ENCODE results near the gene DPP6. TPM values are rescaled to one million over a fixed set of nuclear protein-coding genes. Genes with fewer than 3 reads are reported as not detected.

DPP6 gene
- total and polyA plus RNA-seq, 2 experiments from 2014 or later, result 0.21 TPM; not detected in 1

DNA sequence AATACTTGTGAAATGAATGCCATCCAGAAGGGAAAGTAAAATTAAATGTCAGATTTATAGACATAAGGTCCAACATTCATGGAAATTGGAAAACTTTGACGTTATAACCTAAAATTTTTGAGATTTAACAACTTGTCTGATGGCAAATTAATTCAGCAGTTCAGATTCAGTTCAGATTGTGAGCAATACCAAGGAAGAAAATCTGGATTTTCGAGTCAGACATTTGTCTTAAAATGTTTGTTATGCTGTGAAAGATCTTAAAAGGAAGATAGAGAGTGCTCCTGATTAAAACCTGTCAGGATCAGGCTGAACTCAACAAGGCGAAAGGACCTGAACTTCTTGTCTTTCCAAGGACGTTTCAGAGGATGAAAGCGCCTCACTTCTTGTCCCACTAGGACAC lies 629.8 kb downstream of the DPP6 start:
- Histone ChIP-seq H3K9me3 (ENCODE audit: low read depth) (no peaks in the 10 kb centered on the region), H3K36me3 (no peaks in the 10 kb centered on the region), H3K27ac (no peak overlapping the region), H3K4me3 (no peak overlapping the region), H3K27me3 (no peaks in the 10 kb centered on the region), H3K4me1 (ENCODE audit: low read depth) (no peaks in the 10 kb centered on the region)
- DNase-seq (ENCODE audit: low read depth in 1 of 2, low spot score in 1 of 2), result no peak
- TF ChIP-seq, protein P1, sequence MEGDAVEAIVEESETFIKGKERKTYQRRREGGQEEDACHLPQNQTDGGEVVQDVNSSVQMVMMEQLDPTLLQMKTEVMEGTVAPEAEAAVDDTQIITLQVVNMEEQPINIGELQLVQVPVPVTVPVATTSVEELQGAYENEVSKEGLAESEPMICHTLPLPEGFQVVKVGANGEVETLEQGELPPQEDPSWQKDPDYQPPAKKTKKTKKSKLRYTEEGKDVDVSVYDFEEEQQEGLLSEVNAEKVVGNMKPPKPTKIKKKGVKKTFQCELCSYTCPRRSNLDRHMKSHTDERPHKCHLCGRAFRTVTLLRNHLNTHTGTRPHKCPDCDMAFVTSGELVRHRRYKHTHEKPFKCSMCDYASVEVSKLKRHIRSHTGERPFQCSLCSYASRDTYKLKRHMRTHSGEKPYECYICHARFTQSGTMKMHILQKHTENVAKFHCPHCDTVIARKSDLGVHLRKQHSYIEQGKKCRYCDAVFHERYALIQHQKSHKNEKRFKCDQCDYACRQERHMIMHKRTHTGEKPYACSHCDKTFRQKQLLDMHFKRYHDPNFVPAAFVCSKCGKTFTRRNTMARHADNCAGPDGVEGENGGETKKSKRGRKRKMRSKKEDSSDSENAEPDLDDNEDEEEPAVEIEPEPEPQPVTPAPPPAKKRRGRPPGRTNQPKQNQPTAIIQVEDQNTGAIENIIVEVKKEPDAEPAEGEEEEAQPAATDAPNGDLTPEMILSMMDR (IDR thresholded peaks at IDR 0.05; ENCODE audit: low read depth, low read length), result no peak

DNA sequence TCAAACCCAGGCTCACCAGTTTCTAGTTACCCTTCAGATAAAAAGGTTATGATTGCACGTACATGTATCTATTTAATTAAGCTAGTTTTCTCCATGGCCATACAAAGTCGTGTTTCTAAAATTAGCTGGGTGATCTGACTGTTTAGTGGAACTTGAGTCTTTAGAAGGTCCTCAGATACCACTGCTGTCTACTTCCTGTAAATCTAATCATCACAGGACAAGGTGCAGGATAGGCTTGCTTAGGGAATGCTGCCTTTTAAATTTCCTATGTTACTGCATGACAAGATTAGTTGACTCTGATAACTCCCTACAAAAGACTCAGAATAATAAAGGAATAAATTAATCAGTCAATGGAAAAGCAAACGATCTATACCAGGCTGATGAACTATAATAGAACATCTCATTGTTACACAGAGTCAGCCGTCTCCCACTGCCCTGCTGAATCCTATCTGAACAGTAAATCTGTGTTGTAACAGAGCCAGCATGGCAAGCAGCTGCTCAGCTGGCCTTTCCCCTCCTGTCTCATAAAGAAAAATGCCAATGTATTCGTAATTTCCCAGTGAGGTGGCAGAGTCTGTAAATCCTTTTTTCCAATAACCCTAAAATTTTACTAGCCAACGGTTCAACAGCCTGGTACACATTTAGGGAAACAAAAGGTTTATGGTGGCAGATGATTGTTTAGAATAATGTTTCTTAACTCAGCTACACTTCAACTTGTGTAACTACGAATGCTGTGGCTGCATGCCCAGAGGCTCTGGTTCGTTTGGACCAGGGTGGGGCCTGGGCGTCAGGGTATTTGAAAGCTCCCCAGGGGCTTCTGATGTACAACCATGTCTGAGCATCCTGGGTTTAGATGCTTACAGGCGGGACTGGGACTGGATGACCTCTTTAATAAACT lies 632.7 kb downstream of the DPP6 start:
- H3K27ac ChIP-seq, result no peak overlapping the region
- no peaks in the 10 kb centered on the region for H3K4me1 ChIP-seq (ENCODE audit: low read depth)

DNA sequence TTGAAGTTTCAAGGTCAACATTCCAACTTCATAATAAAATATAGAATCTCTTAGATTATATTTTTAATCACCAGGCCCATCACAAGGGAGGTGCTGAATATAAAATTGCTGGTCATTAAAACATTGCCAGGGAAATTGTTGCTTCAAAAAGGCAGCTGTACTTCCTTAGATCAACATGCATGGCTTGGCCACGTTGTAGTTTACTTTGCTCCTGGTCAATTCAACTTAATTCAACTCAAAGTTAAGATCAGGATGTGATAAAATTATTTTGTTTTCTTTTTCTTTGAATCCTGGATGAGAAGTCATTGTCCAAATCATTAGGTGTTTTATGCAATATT lies 633.3 kb downstream of the DPP6 start:
- TF ChIP-seq, protein P1 (IDR thresholded peaks at IDR 0.05; ENCODE audit: low read depth, low read length), result no peak
- Histone ChIP-seq H3K4me3 (no peak overlapping the region), H3K27me3 (no peaks in the 10 kb centered on the region), H3K9me3 (ENCODE audit: low read depth) (no peaks in the 10 kb centered on the region), H3K36me3 (no peaks in the 10 kb centered on the region), H3K27ac (no peak overlapping the region), H3K4me1 (ENCODE audit: low read depth) (no peaks in the 10 kb centered on the region)
- DNase-seq (ENCODE audit: low read depth in 1 of 2, low spot score in 1 of 2), result no peak

More for the DNA sequence above, 632.7 kb downstream of the DPP6 start:
- no peaks in the 10 kb centered on the region for H3K36me3 ChIP-seq
- TF ChIP-seq, protein P1 (IDR thresholded peaks at IDR 0.05; ENCODE audit: low read depth, low read length), result no peak
- no peaks in the 10 kb centered on the region for H3K27me3 ChIP-seq
- no peaks in the 10 kb centered on the region for H3K9me3 ChIP-seq (ENCODE audit: low read depth)
- DNase-seq (ENCODE audit: low read depth in 1 of 2, low spot score in 1 of 2), result no peak
- H3K4me3 ChIP-seq, result no peak overlapping the region

DNA sequence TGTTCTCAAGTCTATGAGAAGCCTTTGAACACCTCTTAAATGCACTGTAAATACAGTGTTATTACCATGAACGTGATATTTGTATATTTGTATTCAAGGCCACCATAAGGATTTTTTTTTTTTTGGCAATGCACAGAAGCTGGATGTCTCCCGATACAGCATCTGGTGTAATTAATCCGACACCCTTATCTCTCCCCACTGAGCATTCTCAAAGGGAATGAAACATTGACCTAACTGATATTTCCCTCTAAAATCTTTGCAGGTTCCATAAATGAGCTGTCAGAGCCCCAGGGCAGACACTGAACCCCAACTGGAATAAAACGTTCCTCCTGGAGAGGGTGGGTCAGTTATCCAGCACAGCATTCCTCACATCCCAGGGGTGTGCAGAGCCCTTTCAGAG lies 634.1 kb downstream of the DPP6 start:
- no peak overlapping the region for H3K27ac ChIP-seq
- H3K9me3 ChIP-seq (ENCODE audit: low read depth), result no peaks in the 10 kb centered on the region
- DNase-seq (ENCODE audit: low read depth in 1 of 2, low spot score in 1 of 2), result no peak
- TF ChIP-seq, protein P1 (IDR thresholded peaks at IDR 0.05; ENCODE audit: low read depth, low read length), result no peak
- H3K4me3 ChIP-seq, result no peak overlapping the region
- no peaks in the 10 kb centered on the region for H3K36me3 ChIP-seq
- no peaks in the 10 kb centered on the region for H3K27me3 ChIP-seq
- no peaks in the 10 kb centered on the region for H3K4me1 ChIP-seq (ENCODE audit: low read depth)

DNA sequence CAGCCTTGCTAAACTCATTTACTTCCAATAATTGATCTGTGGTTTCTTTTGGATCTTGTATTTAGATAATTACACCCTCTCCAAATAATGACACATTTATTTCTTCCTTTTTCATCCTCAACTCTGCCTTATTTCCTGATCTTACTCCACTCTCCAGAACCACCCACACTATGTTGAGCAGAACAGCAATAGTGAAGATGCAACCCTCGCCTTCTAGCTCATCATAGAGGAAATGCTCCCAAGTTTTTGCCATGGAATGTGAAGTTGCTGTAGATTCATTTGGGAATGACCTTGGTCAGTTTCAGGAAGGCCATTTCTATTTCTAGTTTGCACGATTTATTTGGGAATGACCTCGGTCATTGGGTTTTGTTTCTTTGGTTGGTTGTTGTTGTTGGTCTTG lies 636.8 kb downstream of the DPP6 start:
- Histone ChIP-seq H3K27ac (no peak overlapping the region), H3K27me3 (no peaks in the 10 kb centered on the region), H3K4me3 (no peak overlapping the region), H3K9me3 (ENCODE audit: low read depth) (no peaks in the 10 kb centered on the region), H3K4me1 (ENCODE audit: low read depth) (no peaks in the 10 kb centered on the region), H3K36me3 (no peaks in the 10 kb centered on the region)
- DNase-seq (ENCODE audit: low read depth in 1 of 2, low spot score in 1 of 2), result no peak
- TF ChIP-seq, protein P1 (IDR thresholded peaks at IDR 0.05; ENCODE audit: low read depth, low read length), result no peak

Data from cardiac muscle cell (in vitro differentiated cells and primary cell).